OCI-LY7 (cell line): ENCODE data around the gene KIAA1328. TPM values are rescaled to one million over a fixed set of nuclear protein-coding genes. Genes with fewer than 3 reads are reported as not detected.

Experiments used
- Bru-seq: library from RNA; stranded (reverse); fragments of 400-500 nt; gene quantifications from one replicate; lab custom pipeline; 2021; lab: Mats Ljungman, UMichigan
- BruChase-seq, 2 experiments: library from RNA; stranded (reverse); fragments of 400-500 nt; gene quantifications; one replicate each; lab custom pipeline; 2021; lab: Mats Ljungman, UMichigan
- BruUV-seq: library from RNA; stranded (reverse); fragments of 400-500 nt; replicated peaks from 2 replicates; lab custom pipeline; 2021; lab: Mats Ljungman, UMichigan
- CTCF ChIA-PET: fragments of 300-600 bp; sonication (Branson Sonifier 250); formaldehyde crosslinking; loops from one replicate; lab custom pipeline; 2022; ENCODE audit warnings: antibody characterized with exemption; ENCODE audit not compliant: unreplicated experiment; lab: Charles Lee
- POLR2A ChIA-PET: fragments of 300-600 bp; sonication (Branson Sonifier 250); formaldehyde crosslinking; loops from one replicate; lab custom pipeline; 2022; ENCODE audit warnings: antibody characterized with exemption; lab: Charles Lee
- DNase-seq: peaks from one replicate; pipeline ENCODE4 v3.0.0-alpha.2; 2015; ENCODE audit warnings: low spot score
- H2AFZ ChIP-seq: fragments of 200-600 bp; sonication (generic), shearing (Covaris generic); 2 replicates; pipeline ENCODE4 v1.6.1; 2014; ENCODE audit warnings: mild to moderate bottlenecking, antibody characterized with exemption, low read length, moderate library complexity
- H3K27ac ChIP-seq: fragments of 200-600 bp; sonication (generic); 2 replicates; pipeline ENCODE4 v1.5.1; 2014; ENCODE audit warnings: mixed run types, low read depth, mild to moderate bottlenecking, moderate library complexity, low read length, inconsistent platforms; ENCODE audit not compliant: poor library complexity, severe bottlenecking
- H3K36me3 ChIP-seq: fragments of 200-600 bp; sonication (generic); 2 replicates; pipeline ENCODE4 v1.6.1; 2014; ENCODE audit warnings: mild to moderate bottlenecking, antibody characterized with exemption, low read length, moderate library complexity, mixed read lengths; ENCODE audit not compliant: insufficient read depth
- H3K4me1 ChIP-seq: fragments of 200-600 bp; sonication (generic); 2 replicates; pipeline ENCODE4 v1.5.1; 2014; ENCODE audit warnings: mild to moderate bottlenecking, low read length; ENCODE audit not compliant: insufficient read depth, poor library complexity, severe bottlenecking
- H3K4me2 ChIP-seq: fragments of 200-600 bp; sonication (generic); 2 replicates; pipeline ENCODE4 v1.6.1; 2014; ENCODE audit warnings: mild to moderate bottlenecking, low read length
- H3K4me3 ChIP-seq: fragments of 200-600 bp; sonication (generic); 2 replicates; pipeline ENCODE4 v1.5.1; 2014; ENCODE audit warnings: mild to moderate bottlenecking, low read depth, low read length; ENCODE audit not compliant: poor library complexity, severe bottlenecking
- H3K79me2 ChIP-seq: fragments of 200-600 bp; sonication (generic); 2 replicates; pipeline ENCODE4 v1.6.1; 2016; ENCODE audit warnings: low read depth, mild to moderate bottlenecking, low read length, moderate library complexity, mixed read lengths; ENCODE audit not compliant: insufficient read depth
- H3K9me2 ChIP-seq: fragments of 200-600 bp; sonication (generic); 2 replicates; pipeline ENCODE4 v1.6.1; 2016; ENCODE audit warnings: mild to moderate bottlenecking, low read length, mixed read lengths; ENCODE audit not compliant: insufficient read depth
- H3K9me3 ChIP-seq: fragments of 200-600 bp; sonication (generic); 2 replicates; pipeline ENCODE4 v1.6.1; 2014; ENCODE audit warnings: mild to moderate bottlenecking, mixed run types, low read length, mixed read lengths
- H4K20me1 ChIP-seq: fragments of 200-600 bp; sonication (generic); 2 replicates; pipeline ENCODE4 v1.6.1; 2014; ENCODE audit warnings: mild to moderate bottlenecking, antibody characterized with exemption, low read length, moderate library complexity, mixed read lengths; ENCODE audit not compliant: insufficient read depth
- CTCF ChIP-seq: fragments of 200-600 bp; sonication (generic); conservative IDR thresholded peaks from 2 replicates; pipeline ENCODE4 v1.5.1; 2014; ENCODE audit warnings: mild to moderate bottlenecking, antibody characterized with exemption, low read length, moderate library complexity, mixed read lengths
- EZH2phosphoT487 ChIP-seq: fragments of 200-600 bp; sonication (generic); IDR thresholded peaks from 2 replicates; pipeline ENCODE4 v1.6.1; 2018; ENCODE audit warnings: low read depth, borderline replicate concordance, mild to moderate bottlenecking, mixed run types, antibody characterized with exemption, low read length, moderate library complexity, mixed read lengths
- intact Hi-C: fragments of 100-400 bp; cut with micrococcal nuclease; formaldehyde crosslinking; loops from one replicate; pipeline ENCODE4 v1.10.0; 2022; ENCODE audit not compliant: unreplicated experiment
- long read RNA-seq: library from polyadenylated mRNA; stranded (forward); transcript quantifications from one replicate; pipeline ENCODE4 v2.0.0, GENCODE V29; 2022
- total RNA-seq, 2 experiments: library from RNA; depleted of rRNA in 1 of 2; stranded (reverse); fragments of >200 nt in 1 of 2; shearing (Covaris generic) in 1 of 2; gene quantifications; 2 replicates each; pipeline ENCODE4 v1.2.3, GENCODE V29; 2014 to 2022

Gene KIAA1328
- total RNA-seq (2014; rRNA removed; shearing (Covaris generic)) (3.0 and 4.4 TPM in 2 replicates), total RNA-seq (2022) (5.8 and 8.0 TPM in 2 replicates), Bru-seq, nascent RNA (percentile 45 among the genes with signal in this experiment), BruChase-seq, experiment 1, labeled RNA remaining after a 6-hour chase (percentile 45 among the genes with signal in this experiment), BruChase-seq, experiment 2, labeled RNA remaining after a 2-hour chase (percentile 47 among the genes with signal in this experiment)
- long read RNA-seq, full-length matches to known transcripts, result 4 of 9 reads
- long read RNA-seq, partial matches to known transcripts, result 0 of 9 reads
- long read RNA-seq, other reads (novel, unspliced or antisense), result 5 of 9 reads

GRCh38 chr18:36828630-36829361 lies at the start of gene KIAA1328, which contains the start of gene TPGS2:
TSS of gene KIAA1328 (plus strand) at chr18:36829127. CDS start at chr18:36829139, 12 bp downstream.
TSS of gene TPGS2 (minus strand) at chr18:36829002. CDS start at chr18:36828767, 235 bp downstream.
- peak within 1 kb of the TSS; percentile 49 for H3K27ac ChIP-seq
- H3K36me3 ChIP-seq, result peaks cover 20% of the 10 kb centered on the region
- H3K9me2 ChIP-seq, result no peaks in the 10 kb centered on the region
- CTCF ChIA-PET, result no interaction called here
- peak within 1 kb of the TSS; percentile 66 for H2AFZ ChIP-seq
- POLR2A ChIA-PET, result interaction anchor here (0.6 kb wide), 2 partner anchors 65 to 734 kb away, joined by 3 read pairs; no protein-coding TSS in a partner anchor
- peaks cover 18% of the 10 kb centered on the region for H3K4me1 ChIP-seq
- no peaks in the 10 kb centered on the region for H4K20me1 ChIP-seq
- BruUV-seq, result no TSS peak
- peak within 1 kb of the TSS; percentile 93 for H3K4me2 ChIP-seq
- H3K79me2 ChIP-seq, result peaks cover 22% of the 10 kb centered on the region; the same call in 1 of the 2 replicates
- peak within 1 kb of the TSS; percentile 83 for H3K4me3 ChIP-seq
- intact Hi-C loops, result no loop called here
- TF ChIP-seq CTCF (peak; percentile 46), EZH2phosphoT487 (no peak)
- no peaks in the 10 kb centered on the region for H3K9me3 ChIP-seq
- DNase-seq, result peak; percentile 77

GRCh38 chr18:36780748-36781147 lies 48.2 kb upstream of the KIAA1328 start:
- Histone ChIP-seq H4K20me1 (no peaks in the 10 kb centered on the region), H3K4me3 (no peak overlapping the region), H3K36me3 (no peaks in the 10 kb centered on the region), H2AFZ (no peak overlapping the region), H3K79me2 (no peaks in the 10 kb centered on the region), H3K27ac (no peak overlapping the region), H3K4me2 (no peak overlapping the region), H3K9me2 (no peaks in the 10 kb centered on the region), H3K9me3 (no peaks in the 10 kb centered on the region), H3K4me1 (no peaks in the 10 kb centered on the region)
- TF ChIP-seq CTCF (no peak), EZH2phosphoT487 (no peak)
- BruUV-seq, result no TSS peak
- ChIA-PET CTCF (no interaction called here), POLR2A (no interaction called here)
- DNase-seq, result no peak
- intact Hi-C loops, result no loop called here
